Ecto neural progenitor cell (in vitro differentiated cells): Measurements from ENCODE around the gene SHISAL1.
"Not testable (repeated sequence)": the region's sequence is repeated elsewhere in the genome, so short reads cannot be mapped to it uniquely, and the experiment has no call there.

Experiments used
- DNase-seq: peaks from one replicate; pipeline ENCODE4 v3.0.0-alpha.2; 2018; ENCODE audit warnings: low spot score

Gene SHISAL1

DNA sequence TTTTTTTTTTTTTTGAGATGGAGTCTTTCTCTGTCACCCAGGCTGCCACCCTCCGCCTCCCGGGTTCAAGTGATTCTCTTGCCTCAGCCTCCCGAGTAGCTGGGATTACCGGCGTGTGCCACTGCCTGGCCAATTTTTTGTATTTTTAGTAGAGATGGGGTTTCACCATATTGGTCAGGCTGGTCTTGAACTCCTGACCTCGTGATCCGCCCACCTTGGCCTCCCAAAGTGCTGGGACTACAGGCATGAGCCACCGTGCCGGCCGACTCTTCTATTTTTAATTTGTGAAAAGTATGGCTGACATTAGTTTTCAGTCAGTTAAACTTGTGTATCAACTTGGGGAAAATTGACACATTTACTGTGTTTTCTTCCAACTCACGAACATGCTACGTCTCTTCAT lies 78.4 kb downstream of the SHISAL1 start:
- DNase-seq: not testable (repeated sequence)

DNA sequence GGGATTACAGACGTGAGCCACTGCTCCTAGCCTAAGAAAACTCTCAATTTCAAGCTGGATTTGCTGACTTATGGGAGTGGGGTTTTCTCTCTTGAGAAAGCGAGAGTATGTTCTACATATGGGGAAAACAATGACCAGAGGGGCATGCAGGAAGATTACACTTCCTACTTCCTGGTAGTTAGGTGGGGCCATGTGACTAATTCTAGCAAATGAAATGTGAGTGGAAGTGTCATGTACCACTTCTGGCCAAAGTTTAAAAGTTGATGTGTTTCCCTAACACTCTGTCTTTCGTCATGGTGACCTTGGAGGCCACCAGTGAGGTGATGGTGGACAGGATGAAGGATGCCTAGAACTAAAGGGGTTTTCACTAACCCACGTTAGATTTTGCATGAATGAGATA lies 81.5 kb downstream of the SHISAL1 start:
- no peak for DNase-seq

DNA sequence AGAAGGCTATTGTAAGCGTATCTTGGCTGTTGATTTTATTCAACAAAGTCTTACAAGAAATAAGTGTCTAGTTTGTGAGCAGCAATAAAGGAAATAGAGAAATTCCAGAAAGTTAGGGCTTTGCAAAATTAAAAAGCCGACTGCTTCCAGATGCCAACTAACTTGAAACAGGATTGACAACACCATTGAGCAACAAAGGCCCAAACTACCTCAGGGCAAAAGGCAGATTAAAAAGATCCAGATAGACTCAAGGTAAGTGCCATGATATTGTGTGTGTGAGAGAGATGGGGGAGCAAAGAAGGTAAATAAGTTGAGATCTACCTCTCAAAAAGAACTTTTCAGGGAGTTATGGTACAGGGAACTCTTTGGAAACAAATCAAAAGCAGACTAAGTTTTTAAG lies 82.9 kb downstream of the SHISAL1 start:
- no peak for DNase-seq

DNA sequence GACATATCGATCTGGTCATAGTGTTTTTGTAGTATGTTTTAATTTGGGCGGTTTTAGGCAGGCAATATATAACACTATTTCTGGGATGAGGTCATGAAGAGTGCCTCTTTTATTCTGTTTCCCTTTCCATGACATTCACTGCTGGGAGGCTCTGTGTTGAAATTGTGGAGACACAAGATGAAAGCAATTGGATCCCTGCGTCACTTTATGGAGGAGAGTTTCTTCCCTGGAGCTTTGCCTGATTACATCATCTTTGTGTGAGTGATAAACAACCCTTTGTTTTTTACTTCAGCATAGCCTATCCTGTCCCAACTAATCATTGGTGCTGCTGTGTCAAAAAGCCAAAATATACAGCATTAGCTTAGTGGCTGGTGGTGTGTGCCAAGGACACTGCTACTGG lies 83.4 kb downstream of the SHISAL1 start:
- no peak for DNase-seq

DNA sequence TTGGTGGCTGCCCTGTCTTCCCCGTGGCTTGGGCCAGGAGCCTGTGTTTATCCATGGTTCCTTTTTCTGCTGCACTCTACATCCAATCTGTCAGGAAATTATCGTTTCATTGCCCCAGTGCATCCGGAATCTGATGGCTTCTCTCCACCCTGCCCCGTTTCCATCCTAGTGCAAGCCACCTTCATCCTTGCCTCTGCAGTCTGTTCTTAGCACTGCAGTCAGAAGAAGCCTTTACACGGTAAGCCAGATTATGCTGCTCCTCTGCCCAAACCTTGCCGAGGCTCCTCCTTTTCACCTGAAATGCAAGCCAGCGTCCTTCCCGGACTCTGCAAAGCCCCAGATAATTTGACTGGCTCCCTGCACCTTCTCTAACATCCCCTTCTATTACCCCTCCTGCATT lies 86.9 kb downstream of the SHISAL1 start:
- DNase-seq: no peak

DNA sequence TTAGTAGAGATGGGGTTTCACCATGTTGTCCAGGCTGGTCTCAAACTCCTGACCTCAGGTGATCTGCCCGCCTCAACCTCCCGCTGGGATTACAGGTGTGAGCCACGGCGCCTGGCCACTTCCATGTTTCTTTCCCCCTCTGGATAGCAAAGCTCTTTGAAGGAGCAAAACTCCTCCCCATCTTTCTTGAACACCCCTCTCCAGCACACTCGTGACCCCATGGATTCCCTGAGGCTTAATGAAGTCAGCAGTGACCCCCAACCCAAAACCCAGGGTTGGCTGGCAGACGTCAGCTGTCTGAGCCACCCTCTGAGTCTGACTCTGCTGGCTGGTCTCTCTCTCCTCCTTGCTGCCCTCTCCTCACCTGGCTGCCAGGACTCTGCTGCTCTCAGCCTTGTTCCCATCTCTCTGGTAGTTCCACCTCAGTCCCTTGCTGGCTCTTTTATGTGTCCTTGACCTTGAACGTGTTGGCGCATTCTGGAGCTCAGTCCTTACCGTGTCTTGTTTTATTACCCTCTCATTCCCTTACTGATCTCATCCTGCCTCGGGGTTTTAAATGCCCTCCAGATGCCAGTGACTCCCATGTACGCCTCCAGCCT lies 87.6 kb downstream of the SHISAL1 start:
- DNase-seq: no peak

DNA sequence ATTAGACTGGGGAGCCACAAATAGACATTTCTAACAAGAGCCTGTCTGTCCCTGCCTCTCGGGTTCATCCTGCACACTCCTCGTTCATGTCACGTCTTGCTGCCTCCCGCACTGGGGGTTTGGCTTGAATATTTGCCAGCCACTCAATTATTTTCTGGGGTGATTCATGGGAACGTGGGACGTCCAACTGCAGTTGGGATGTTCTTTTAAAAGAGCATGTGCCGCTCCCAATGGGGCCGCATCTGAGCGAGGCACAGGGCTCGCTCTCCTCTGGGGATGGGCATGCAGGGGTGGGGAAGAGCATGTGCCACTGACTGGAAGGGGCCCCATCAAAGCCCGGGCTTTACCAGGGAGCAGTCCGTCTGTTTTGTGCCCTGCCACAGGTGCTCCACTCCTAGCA lies 88.6 kb downstream of the SHISAL1 start:
- DNase-seq: no peak

DNA sequence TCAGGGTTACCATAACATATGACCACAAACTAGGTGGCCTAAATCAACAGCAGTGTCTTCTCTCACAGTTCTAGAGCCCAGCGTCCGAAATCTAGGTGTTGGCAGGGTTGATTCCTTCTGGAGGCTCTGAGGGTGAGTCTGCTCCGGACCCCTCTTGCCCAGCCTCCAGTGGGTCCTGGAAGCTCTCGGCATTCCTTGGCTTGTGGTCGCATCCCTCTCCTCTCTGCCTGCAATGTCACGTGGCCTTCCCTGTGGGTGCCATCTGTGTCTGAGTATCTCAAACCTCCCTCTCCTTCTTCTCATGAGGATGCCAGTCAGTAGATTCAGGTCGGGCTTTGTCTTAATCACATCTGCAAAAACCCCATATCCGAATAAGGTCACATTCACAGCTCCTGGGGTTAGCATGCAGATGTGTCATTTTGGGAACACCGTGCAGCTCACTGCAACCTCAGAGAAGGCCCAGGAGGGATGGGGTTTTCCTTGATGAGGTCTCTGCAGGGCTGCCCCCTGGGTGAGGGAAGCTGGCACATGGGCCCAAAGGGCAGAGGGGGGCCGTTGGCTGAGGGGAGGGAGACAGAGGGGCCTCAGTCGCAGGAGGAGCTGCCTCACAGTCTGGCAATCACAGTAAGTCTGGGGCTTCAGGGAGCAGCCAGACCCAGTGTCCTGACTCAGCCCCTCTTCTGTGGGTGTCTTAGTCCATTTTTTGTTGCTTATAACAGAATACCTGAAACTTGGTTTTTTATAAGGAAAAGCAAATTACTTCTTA lies 90.9 kb downstream of the SHISAL1 start:
- no peak for DNase-seq

DNA sequence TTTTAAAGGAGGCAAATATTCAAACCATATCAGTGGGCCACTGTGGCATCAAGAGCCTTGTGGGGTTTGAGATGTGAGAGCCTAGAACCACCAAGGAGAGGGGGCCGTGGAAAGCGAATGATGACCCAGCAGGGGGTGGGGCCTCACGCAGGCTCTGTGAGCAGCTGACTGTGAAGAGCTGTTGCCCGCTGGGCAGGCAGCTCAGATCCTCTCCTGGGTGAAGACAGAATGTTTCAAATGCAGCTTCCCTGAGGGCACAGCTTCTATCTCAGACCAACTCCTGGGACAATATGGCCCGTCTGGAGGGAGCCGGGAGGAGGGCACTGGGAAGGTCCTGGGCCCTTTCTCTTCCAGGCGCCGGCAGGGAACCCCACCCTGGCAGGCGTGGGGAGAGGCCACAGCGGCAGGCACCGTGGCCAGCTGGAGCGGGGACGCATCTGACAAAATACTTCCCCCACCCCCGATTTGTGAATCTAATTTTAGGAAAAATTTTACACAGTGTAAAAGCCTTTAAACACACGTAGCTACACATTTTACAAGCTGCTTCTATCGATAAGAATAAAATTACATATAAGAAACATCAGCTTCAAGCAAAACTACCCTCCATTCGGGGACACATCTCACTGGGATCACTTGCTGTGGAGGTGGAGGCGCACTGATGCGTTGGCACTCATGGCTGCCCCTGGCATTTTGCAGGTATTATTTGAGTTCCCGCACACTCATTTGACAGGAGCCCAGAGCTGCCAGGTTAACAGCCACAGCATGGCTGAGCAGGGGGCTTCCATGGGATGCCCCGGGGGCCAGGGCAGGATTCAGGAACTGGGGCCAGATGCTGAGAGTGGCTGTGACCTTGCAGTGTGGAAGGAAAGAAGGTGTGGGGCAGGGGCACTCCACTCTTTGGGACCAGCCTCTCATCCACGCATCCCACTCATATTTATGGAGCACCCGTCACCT lies 91.7 kb downstream of the SHISAL1 start:
- DNase-seq: no peak

DNA sequence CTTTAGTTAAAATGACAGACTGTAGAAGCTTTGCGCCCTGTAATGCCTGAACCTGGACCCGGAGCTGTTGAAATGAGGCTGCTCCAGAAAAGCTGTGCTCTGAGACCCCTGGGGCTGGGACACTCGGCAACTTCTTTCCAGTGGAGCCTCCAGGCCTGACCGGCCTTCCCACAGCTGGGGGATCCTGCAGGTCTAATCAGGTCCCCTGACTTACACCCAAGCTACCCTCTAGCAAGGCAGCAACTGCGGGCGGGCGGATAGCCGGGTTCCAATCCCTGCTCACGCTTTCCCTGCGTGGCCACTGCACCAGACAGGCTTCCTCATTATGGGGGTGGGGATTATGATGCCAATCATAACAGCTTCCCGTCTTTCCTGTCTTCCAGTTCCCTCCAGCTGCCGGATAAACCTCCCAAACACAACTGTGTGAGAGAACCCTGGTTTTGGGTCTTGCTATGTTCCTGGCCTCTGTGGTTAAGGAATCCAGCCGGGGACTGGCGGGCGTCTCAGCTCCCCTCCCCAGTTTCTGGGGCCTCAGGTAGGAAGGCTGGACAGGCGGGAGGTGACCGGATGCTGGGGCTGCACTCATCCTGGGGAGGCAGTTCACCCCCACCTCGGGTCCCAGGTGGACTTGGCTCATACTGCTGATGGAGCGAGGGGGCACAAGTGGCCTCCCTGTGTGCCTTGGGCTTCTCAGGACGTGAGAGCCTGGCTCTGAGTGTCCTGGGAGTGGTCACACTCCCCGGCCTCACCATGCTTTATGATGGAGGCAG lies 93.5 kb downstream of the SHISAL1 start:
- DNase-seq: no peak

DNA sequence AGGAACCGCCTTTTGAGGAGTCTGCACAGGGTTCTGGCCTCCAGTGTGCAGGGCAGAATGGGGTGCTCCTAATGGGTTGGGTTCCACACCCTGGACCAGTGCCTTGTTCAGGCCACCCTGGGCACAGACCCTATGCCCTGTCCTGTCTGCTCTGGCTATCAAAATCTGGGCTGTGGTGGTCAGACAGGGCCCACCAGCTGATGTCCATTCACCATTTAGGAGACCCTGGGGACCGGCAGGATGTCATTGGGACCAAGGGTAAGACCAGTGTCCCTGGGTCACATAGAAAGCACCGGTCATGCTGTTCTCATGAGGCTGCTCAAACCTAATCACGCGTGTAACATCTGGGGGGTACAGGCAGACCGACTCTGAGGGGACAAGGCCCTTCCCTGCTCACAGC lies 94.7 kb downstream of the SHISAL1 start:
- DNase-seq: no peak

DNA sequence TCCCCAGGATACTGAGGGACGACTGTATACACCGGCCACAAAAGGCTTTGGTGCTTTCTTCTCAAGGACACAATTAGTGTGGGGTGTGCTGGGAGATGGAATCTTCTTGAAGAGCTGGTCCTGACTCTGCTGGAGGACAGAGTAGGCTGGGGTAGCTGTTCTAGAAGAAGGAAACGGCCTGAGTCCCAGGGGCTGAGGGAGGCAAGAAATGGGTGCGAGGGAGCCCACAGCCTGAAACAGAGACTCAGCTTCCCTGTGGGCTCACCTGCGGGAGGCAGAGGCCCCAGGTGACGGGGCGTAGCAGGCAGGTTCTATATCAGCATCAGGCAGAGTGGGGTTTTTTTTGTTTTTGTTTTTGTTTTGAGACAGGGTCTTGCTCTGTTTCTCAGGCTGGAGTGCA lies 95.4 kb downstream of the SHISAL1 start:
- no peak for DNase-seq

DNA sequence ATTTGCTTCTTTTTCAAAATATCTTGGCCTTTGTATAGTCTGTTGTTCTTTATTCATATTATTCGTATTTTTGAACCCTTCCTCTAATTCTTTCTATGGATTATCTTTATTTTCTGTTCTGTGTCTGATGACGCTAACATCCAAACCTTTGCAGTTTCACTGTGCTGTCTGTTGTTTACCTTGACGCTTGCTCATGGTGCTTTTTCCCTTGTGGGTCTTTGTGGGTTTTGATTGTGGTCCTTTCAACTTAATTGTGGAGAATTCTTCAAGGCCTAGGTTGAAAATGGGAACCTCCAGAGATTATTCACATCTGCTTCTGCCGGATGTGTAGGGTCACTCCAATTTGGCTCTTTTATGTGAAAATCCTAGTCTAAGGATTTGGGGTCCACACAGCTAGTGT lies 97.5 kb downstream of the SHISAL1 start:
- no peak for DNase-seq

DNA sequence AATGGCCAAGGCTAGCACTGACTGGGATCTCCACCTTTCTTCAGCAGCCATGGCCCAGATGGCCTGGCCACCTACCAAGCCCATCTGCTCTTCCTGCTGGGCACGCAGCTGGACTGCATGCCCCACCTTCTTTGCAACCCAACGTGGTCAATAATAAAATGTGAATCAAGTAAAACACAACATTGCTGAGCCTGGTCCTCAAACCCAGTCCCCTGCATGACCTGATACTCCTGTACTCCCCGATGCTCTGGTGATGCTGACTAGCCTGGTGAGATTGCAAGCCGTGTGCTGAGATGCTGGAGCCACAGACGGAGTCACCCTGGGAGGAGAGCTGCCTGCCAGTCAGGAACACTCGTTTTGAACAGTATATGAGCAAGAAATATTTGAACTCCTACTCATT lies 98.0 kb downstream of the SHISAL1 start:
- DNase-seq: no peak

DNA sequence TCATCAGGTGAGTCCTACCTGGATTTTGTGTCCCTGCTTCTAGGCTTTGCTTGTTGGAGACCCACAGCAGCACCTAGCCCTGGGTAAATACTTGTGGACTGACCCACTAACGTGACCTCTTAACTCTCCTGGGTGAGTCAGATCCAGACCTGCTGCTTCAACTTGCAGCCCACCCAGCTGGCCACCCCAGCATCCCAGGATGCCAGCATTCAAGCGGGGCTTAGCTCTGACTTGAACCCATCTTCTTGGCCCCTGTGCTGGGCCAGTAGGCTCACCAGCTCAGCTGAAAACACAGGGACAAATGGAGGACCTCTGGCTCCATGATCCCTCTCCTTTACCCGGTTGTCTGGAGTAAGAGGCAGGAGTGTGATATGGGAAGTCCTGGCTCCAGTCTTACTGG lies 98.6 kb downstream of the SHISAL1 start:
- no peak for DNase-seq

DNA sequence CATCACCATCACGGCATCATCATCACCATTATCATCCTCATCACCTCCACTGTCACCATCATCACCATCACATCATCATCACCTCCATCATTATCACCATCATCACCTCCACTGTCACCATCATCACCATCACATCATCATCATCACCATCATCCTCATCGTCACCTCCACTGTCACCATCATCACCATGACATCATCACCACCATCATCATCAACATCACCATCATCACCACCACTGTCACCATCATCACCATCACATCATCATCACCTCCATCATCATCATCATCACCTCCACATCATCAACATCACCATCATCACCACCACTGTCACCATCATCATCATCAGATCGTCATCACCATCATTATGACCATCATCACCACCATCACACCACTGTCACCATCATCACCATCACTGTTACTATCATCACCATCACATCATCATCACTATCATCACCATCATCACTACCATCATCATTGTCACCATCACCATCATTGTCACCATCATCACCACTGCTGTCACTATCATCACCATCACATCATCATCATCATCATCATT lies 99.2 kb downstream of the SHISAL1 start:
- DNase-seq: peak; percentile 20

DNA sequence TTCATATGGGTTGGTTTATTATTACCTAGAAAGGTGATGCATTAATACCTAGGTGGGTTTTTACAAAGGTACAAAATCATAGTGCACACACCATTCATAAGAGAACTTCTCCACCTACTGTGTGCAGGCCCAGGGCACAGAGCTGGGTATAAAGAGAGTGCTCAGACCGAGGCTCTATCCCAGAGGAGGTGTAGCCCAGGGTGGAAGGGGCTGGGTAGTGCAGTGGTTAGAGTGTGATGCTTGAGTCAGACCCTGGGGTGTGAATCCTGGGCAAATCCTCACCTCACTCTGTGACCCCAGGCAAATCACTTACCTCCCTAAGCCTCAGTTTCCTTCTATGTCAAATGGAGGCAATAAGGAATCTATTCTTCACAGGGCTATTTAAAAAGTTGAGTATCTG lies 99.8 kb downstream of the SHISAL1 start:
- DNase-seq: no peak

DNA sequence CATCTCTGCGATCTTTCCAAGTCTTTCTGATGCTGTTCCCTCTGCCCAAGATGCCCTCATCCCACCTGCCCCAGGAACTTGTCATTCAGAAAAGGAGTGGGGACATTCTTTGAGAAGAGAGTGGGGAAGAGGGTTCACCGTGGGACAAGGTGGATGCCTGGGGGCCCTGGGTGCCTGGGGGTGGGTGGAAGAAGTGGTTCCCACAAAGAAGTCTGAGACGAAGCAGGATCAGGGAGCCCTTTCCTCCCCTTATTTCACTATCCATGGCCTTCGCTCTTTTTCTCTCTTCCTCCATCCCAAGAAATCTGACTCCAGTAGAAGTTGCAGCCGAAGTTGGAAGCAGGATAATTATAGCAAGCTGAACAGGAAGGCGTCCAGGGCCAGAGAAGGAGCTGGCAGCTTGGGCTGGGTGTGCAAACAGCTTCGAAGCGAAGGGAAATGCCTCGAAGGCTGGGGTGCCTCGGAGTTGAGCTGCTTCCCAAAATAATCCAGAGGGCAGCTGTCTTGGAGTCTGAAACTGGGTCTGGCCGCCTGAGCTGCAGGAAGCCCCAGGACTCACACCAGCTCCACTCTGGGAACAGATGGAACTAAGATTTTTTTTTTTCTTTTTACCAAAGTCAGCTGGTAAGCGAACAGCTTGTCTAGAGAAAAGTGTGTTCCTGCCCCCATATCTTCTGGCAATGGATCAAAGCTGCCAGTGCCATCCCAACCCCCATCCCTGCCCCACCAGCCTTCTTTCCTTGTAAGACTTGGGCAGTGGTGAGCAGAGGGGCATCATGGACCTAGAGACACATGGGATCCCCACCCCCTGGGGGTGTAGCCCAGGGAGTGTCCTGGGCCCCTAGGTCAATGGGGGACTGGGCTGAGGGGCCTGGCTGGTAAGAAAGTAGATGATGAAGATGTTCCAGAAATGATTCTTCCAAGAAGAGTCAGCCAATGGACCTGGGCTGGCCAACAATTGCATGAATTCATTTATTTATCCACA lies 100.5 kb downstream of the SHISAL1 start:
- peak; percentile 34 for DNase-seq

DNA sequence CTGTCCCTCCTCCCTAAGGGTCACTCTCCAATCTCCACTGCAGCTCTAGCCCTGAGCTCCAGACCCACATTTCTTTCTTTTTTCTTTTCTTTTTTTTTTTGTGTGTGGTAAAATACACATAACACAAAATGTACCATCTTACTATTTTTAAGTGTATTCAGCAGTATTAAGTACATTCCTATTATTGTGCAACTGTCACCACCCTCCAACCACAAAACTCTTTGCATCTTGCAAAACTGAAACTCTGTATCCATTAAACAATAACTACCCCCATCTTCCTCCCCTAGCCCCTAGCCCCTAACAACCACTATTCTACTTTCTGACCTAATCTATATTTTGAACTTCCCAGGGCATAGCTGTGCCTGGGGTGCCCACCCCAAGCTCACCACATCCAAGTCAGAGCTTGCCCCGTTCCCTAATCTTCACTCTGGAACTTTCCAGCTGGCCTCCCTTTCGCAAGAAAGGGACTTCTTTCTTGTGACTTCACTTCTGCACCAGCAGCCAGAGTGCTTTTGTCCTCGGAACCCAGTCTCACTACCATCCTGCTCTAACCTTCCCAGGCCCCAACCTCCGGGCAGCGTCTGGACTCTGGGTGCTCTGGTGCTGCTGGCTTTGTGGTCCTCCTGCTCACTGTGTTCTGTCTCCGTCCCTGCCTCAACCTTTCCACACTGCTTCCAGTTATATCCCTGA lies 101.3 kb downstream of the SHISAL1 start:
- peak; percentile 34 for DNase-seq

DNA sequence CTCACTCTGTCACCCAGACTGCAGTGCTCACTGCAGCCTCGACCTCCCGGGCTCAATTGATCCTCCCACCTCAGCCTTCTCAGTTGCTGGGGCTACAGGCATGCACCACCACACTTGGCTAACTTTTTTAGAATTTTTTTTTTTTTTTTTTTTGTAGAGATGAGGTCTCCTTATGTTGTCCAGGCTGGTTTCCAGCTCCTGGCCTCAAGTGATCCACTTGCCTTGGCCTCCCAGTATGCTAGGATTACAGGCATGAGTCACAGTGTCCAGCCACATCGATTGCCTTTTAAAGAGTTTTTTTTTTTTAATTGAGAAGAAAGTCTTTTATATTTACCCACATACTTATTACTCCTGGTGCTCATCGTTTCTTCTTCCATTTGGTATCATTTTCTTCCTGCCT lies 102.0 kb downstream of the SHISAL1 start:
- no peak for DNase-seq
